WTC11 (cell line): ENCODE measurements around the gene CRACR2A. TPM values are rescaled to one million over a fixed set of nuclear protein-coding genes. Genes with fewer than 3 reads are reported as not detected.

Experiments used
- ATAC-seq: fragments of 200-7000 bp; cut with Tn5 transposase; 2 replicates; pipeline ENCODE4 v1.10.0; 2021; ENCODE audit warnings: mild to moderate bottlenecking, moderate library complexity
- CTCF ChIA-PET: fragments of 300-600 bp; sonication (Branson Sonifier 250); formaldehyde crosslinking; loops from one replicate; lab custom pipeline; 2021; ENCODE audit warnings: antibody characterized with exemption; lab: Charles Lee
- POLR2A ChIA-PET: fragments of 350-600 bp; sonication (Branson Sonifier 250); formaldehyde crosslinking; loops from one replicate; lab custom pipeline; 2021; ENCODE audit warnings: antibody characterized with exemption; lab: Charles Lee
- DNase-seq: peaks from one replicate; pipeline ENCODE4 v3.0.0; 2021; ENCODE audit warnings: low spot score
- H3K27ac Mint-ChIP-seq: 2 replicates; pipeline ENCODE4 v1.8.0; 2021; ENCODE audit warnings: mixed read lengths
- H3K27me3 Mint-ChIP-seq: 2 replicates; pipeline ENCODE4 v1.8.0; 2021; ENCODE audit warnings: low read depth, mild to moderate bottlenecking, moderate library complexity, mixed read lengths
- H3K36me3 Mint-ChIP-seq: 2 replicates; pipeline ENCODE4 v1.8.0; 2021; ENCODE audit warnings: mixed read lengths
- H3K4me1 Mint-ChIP-seq: 2 replicates; pipeline ENCODE4 v1.8.0; 2022; ENCODE audit warnings: mixed read lengths
- H3K4me3 Mint-ChIP-seq: 2 replicates; pipeline ENCODE4 v1.8.0; 2021; ENCODE audit warnings: mild to moderate bottlenecking, moderate library complexity, mixed read lengths
- H3K9me3 Mint-ChIP-seq: 2 replicates; pipeline ENCODE4 v1.8.0; 2021; ENCODE audit warnings: mixed read lengths
- ATF1 ChIP-seq: sonication (generic); formaldehyde crosslinking; IDR thresholded peaks from 2 replicates; pipeline ENCODE4 v1.8.1; 2023; ENCODE audit warnings: mild to moderate bottlenecking, moderate library complexity, missing genetic modification reagents
- HMGA2 ChIP-seq: fragments of 250-450 bp; sonication (Bioruptor Pico); IDR thresholded peaks from 2 replicates; pipeline ENCODE4 v1.4.0; 2021; ENCODE audit warnings: mild to moderate bottlenecking, moderate library complexity
- KAT7 ChIP-seq: sonication (generic); formaldehyde crosslinking; IDR thresholded peaks from 2 replicates; pipeline ENCODE4 v1.8.1; 2023; ENCODE audit warnings: missing genetic modification reagents, mild to moderate bottlenecking, borderline replicate concordance
- MXD4 ChIP-seq: fragments of 250-450 bp; sonication (Bioruptor Pico); IDR thresholded peaks from 2 replicates; pipeline ENCODE4 v1.8.0; 2021; ENCODE audit warnings: mild to moderate bottlenecking, moderate library complexity, borderline replicate concordance
- SMAD3 ChIP-seq: sonication (generic); formaldehyde crosslinking; IDR thresholded peaks from 2 replicates; pipeline ENCODE4 v1.8.0; 2022; ENCODE audit warnings: missing genetic modification reagents, mild to moderate bottlenecking, borderline replicate concordance
- TCF7 ChIP-seq: sonication (generic); formaldehyde crosslinking; IDR thresholded peaks from 2 replicates; pipeline ENCODE4 v1.8.0; 2022; ENCODE audit warnings: mild to moderate bottlenecking, low read depth, missing genetic modification reagents, moderate library complexity
- TP53 ChIP-seq: sonication (generic); formaldehyde crosslinking; IDR thresholded peaks from 2 replicates; pipeline ENCODE4 v1.8.1; 2023; ENCODE audit warnings: mild to moderate bottlenecking, missing genetic modification reagents
- total RNA-seq: library from RNA; stranded (reverse); gene quantifications from 3 replicates; pipeline ENCODE4 v1.2.3, GENCODE V29; 2021
- TF ChIP-seq, protein P1 (sequence below): fragments of 250-450 bp; sonication (Bioruptor Pico); IDR thresholded peaks from 2 replicates; pipeline ENCODE4 v1.9.0; 2021; ENCODE audit warnings: mild to moderate bottlenecking, borderline replicate concordance
- TF ChIP-seq, protein P2 (sequence below): sonication (generic); formaldehyde crosslinking; IDR thresholded peaks from 2 replicates; pipeline ENCODE4 v1.8.1; 2023; ENCODE audit warnings: mild to moderate bottlenecking, missing genetic modification reagents, moderate library complexity
- TF ChIP-seq, protein P3 (sequence below): sonication (generic); formaldehyde crosslinking; IDR thresholded peaks from 2 replicates; pipeline ENCODE4 v1.8.1; 2022; ENCODE audit warnings: missing genetic modification reagents, borderline replicate concordance
- TF ChIP-seq, protein P4 (sequence below): sonication (generic); formaldehyde crosslinking; conservative IDR thresholded peaks from 2 replicates; pipeline ENCODE4 v1.8.1; 2022; ENCODE audit warnings: mild to moderate bottlenecking, missing genetic modification reagents
- TF ChIP-seq, protein P5 (sequence below): sonication (generic); formaldehyde crosslinking; IDR thresholded peaks from 2 replicates; pipeline ENCODE4 v1.8.0; 2022; ENCODE audit warnings: mild to moderate bottlenecking, missing genetic modification reagents
- TF ChIP-seq, protein P6 (sequence below): sonication (generic); formaldehyde crosslinking; IDR thresholded peaks from 2 replicates; pipeline ENCODE4 v1.8.1; 2023; ENCODE audit warnings: mild to moderate bottlenecking, missing genetic modification reagents, borderline replicate concordance
- TF ChIP-seq, protein P7 (sequence below): sonication (generic); formaldehyde crosslinking; IDR thresholded peaks from 2 replicates; pipeline ENCODE4 v1.8.1; 2023; ENCODE audit warnings: mild to moderate bottlenecking, missing genetic modification reagents

The CRACR2A gene
- total RNA-seq, 1 experiment from 2014 or later = 2.6 TPM

DNA sequence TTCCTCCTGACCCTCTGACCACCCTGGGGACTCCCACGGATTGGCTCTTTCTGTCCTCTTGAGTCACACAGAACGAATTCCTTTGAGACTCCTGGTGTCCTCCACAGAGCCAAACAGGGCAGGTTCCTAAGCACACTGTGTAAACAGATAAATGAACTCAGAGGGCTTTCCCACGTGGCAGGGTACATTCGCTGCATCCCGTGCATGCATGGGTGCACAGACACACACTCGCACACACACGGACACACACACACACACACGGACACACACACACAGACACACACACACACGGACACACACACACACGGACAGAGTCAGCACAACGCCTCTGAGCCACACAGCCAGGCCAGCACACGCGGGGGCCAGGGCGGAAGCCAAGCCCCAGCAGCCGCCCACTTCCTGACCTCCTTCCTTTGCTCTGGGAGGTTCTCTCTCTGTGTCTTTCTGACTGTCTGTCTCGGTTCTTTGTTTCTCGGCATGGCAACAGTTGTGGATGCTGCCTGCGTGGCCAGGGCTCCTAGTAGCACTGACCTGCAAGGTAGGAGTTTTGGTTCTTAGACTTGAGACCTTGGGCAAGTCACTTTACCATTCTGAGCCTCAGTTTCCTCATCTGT, 706 bp downstream of the CRACR2A start (continued):
- TF ChIP-seq, protein P1, sequence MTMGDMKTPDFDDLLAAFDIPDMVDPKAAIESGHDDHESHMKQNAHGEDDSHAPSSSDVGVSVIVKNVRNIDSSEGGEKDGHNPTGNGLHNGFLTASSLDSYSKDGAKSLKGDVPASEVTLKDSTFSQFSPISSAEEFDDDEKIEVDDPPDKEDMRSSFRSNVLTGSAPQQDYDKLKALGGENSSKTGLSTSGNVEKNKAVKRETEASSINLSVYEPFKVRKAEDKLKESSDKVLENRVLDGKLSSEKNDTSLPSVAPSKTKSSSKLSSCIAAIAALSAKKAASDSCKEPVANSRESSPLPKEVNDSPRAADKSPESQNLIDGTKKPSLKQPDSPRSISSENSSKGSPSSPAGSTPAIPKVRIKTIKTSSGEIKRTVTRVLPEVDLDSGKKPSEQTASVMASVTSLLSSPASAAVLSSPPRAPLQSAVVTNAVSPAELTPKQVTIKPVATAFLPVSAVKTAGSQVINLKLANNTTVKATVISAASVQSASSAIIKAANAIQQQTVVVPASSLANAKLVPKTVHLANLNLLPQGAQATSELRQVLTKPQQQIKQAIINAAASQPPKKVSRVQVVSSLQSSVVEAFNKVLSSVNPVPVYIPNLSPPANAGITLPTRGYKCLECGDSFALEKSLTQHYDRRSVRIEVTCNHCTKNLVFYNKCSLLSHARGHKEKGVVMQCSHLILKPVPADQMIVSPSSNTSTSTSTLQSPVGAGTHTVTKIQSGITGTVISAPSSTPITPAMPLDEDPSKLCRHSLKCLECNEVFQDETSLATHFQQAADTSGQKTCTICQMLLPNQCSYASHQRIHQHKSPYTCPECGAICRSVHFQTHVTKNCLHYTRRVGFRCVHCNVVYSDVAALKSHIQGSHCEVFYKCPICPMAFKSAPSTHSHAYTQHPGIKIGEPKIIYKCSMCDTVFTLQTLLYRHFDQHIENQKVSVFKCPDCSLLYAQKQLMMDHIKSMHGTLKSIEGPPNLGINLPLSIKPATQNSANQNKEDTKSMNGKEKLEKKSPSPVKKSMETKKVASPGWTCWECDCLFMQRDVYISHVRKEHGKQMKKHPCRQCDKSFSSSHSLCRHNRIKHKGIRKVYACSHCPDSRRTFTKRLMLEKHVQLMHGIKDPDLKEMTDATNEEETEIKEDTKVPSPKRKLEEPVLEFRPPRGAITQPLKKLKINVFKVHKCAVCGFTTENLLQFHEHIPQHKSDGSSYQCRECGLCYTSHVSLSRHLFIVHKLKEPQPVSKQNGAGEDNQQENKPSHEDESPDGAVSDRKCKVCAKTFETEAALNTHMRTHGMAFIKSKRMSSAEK = no peak
- TF ChIP-seq, protein P2, sequence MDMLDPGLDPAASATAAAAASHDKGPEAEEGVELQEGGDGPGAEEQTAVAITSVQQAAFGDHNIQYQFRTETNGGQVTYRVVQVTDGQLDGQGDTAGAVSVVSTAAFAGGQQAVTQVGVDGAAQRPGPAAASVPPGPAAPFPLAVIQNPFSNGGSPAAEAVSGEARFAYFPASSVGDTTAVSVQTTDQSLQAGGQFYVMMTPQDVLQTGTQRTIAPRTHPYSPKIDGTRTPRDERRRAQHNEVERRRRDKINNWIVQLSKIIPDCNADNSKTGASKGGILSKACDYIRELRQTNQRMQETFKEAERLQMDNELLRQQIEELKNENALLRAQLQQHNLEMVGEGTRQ = no peak
- TF ChIP-seq KAT7 (CRISPR knock-in tag) (no peak), TP53 (CRISPR knock-in tag) (no peak), ATF1 (CRISPR knock-in tag) (no peak)
- TF ChIP-seq, protein P3, sequence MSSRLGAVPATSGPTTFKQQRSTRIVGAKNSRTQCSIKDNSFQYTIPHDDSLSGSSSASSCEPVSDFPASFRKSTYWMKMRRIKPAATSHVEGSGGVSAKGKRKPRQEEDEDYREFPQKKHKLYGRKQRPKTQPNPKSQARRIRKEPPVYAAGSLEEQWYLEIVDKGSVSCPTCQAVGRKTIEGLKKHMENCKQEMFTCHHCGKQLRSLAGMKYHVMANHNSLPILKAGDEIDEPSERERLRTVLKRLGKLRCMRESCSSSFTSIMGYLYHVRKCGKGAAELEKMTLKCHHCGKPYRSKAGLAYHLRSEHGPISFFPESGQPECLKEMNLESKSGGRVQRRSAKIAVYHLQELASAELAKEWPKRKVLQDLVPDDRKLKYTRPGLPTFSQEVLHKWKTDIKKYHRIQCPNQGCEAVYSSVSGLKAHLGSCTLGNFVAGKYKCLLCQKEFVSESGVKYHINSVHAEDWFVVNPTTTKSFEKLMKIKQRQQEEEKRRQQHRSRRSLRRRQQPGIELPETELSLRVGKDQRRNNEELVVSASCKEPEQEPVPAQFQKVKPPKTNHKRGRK (CRISPR knock-in tag) = no peak
- TF ChIP-seq, protein P4, sequence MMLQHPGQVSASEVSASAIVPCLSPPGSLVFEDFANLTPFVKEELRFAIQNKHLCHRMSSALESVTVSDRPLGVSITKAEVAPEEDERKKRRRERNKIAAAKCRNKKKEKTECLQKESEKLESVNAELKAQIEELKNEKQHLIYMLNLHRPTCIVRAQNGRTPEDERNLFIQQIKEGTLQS = no peak

DNA sequence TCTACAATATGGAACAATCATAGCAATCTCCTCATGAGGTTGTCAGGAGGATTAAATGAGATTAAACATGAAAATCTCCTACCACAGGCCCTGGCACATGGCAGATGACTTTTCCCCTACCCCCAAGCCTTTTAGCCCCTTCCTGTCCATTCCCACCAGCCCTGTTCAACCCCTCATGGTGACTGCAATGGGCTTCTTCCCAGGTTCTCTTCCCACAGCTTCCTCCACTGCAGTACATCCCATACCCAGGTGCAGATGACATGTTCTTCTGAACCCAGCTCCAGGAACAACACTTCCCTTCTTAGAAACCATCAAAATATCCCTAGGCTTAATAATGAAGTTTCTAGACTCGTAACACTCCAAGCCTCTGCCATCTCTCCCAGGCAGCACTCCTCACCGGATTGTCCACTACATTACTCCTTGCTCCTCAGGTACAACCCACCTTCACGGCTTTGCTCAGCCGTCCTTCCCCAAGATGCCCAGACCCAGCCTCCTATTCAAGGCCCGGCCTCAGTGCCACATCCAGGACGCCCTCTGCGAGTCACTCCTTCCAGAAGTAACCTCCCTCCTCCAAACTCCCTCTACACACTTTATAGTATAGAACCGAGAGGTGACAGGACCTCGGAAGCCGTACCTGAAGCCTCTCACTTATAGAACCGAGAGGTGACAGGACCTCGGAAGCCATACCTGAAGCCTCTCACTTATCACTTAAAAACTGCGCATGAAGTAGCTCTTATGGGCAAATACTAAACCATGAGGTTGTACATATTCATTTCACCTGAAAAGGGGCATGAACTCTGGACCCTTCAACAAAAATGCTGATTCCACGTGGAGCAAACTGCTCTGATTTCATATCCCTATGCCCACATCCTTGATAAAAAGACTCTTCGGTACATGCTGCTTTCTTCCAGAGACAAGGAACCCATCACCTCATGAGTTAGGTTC, 1.5 kb downstream of the CRACR2A start:
- ChIA-PET CTCF (interaction anchor here (1.2 kb wide), 1 partner anchor 26 kb away, joined by 4 read pairs; no protein-coding TSS in a partner anchor), POLR2A (no interaction called here)
- DNase-seq = no peak
- ATAC-seq = no peak
- Mint-ChIP-seq H3K4me1 (peaks cover 8% of the 10 kb centered on the region), H3K27me3 (peaks cover 29% of the 10 kb centered on the region), H3K36me3 (no peaks in the 10 kb centered on the region), H3K9me3 (peaks cover 2% of the 10 kb centered on the region), H3K4me3 (peak overlapping the region; percentile 55), H3K27ac (no peak overlapping the region)
- TF ChIP-seq SMAD3 = no peak
- TF ChIP-seq, protein P5, sequence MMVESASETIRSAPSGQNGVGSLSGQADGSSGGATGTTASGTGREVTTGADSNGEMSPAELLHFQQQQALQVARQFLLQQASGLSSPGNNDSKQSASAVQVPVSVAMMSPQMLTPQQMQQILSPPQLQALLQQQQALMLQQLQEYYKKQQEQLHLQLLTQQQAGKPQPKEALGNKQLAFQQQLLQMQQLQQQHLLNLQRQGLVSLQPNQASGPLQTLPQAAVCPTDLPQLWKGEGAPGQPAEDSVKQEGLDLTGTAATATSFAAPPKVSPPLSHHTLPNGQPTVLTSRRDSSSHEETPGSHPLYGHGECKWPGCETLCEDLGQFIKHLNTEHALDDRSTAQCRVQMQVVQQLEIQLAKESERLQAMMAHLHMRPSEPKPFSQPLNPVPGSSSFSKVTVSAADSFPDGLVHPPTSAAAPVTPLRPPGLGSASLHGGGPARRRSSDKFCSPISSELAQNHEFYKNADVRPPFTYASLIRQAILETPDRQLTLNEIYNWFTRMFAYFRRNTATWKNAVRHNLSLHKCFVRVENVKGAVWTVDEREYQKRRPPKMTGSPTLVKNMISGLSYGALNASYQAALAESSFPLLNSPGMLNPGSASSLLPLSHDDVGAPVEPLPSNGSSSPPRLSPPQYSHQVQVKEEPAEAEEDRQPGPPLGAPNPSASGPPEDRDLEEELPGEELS (CRISPR knock-in tag) = no peak
- TF ChIP-seq HMGA2 (CRISPR knock-in tag) = no peak
- TF ChIP-seq, protein P6, sequence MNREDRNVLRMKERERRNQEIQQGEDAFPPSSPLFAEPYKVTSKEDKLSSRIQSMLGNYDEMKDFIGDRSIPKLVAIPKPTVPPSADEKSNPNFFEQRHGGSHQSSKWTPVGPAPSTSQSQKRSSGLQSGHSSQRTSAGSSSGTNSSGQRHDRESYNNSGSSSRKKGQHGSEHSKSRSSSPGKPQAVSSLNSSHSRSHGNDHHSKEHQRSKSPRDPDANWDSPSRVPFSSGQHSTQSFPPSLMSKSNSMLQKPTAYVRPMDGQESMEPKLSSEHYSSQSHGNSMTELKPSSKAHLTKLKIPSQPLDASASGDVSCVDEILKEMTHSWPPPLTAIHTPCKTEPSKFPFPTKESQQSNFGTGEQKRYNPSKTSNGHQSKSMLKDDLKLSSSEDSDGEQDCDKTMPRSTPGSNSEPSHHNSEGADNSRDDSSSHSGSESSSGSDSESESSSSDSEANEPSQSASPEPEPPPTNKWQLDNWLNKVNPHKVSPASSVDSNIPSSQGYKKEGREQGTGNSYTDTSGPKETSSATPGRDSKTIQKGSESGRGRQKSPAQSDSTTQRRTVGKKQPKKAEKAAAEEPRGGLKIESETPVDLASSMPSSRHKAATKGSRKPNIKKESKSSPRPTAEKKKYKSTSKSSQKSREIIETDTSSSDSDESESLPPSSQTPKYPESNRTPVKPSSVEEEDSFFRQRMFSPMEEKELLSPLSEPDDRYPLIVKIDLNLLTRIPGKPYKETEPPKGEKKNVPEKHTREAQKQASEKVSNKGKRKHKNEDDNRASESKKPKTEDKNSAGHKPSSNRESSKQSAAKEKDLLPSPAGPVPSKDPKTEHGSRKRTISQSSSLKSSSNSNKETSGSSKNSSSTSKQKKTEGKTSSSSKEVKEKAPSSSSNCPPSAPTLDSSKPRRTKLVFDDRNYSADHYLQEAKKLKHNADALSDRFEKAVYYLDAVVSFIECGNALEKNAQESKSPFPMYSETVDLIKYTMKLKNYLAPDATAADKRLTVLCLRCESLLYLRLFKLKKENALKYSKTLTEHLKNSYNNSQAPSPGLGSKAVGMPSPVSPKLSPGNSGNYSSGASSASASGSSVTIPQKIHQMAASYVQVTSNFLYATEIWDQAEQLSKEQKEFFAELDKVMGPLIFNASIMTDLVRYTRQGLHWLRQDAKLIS (CRISPR knock-in tag) = no peak
- TF ChIP-seq TCF7 (CRISPR knock-in tag) = no peak
- TF ChIP-seq, protein P7, sequence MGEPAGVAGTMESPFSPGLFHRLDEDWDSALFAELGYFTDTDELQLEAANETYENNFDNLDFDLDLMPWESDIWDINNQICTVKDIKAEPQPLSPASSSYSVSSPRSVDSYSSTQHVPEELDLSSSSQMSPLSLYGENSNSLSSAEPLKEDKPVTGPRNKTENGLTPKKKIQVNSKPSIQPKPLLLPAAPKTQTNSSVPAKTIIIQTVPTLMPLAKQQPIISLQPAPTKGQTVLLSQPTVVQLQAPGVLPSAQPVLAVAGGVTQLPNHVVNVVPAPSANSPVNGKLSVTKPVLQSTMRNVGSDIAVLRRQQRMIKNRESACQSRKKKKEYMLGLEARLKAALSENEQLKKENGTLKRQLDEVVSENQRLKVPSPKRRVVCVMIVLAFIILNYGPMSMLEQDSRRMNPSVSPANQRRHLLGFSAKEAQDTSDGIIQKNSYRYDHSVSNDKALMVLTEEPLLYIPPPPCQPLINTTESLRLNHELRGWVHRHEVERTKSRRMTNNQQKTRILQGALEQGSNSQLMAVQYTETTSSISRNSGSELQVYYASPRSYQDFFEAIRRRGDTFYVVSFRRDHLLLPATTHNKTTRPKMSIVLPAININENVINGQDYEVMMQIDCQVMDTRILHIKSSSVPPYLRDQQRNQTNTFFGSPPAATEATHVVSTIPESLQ (CRISPR knock-in tag) = no peak
- TF ChIP-seq MXD4 = no peak
